GM20431 (cell line): ENCODE data around the gene EPHA2.

Source experiments
- in situ Hi-C: fragments of 300-500 bp; cut with MseI, MboI; formaldehyde crosslinking; loops from one replicate; pipeline ENCODE4 v1.15.0; 2020; ENCODE audit warnings: low sequenced_read_pairs; ENCODE audit not compliant: unreplicated experiment

EPHA2 gene

GRCh38 chr1:16080422-16081150, 75.3 kb downstream of the EPHA2 start:
- in situ Hi-C loops, result loop anchor here (5.0 to 25.0 kb wide), 2 partner anchors 107 to 282 kb away; partner anchors contain the start of genes FBXO42 and SZRD1

- in situ Hi-C loops, result loop anchor here (25.0 kb wide), 1 partner anchor 283 kb away; the partner anchor contains the start of genes FBXO42 and SZRD1
Observed at GRCh38 chr1:16078925-16079656, 76.8 kb downstream of the EPHA2 start.

- in situ Hi-C loops, result loop anchor here (25.0 kb wide), 1 partner anchor 285 kb away; the partner anchor contains the start of genes FBXO42 and SZRD1
Observed at GRCh38 chr1:16077406-16078245, 78.2 kb downstream of the EPHA2 start.

DNA sequence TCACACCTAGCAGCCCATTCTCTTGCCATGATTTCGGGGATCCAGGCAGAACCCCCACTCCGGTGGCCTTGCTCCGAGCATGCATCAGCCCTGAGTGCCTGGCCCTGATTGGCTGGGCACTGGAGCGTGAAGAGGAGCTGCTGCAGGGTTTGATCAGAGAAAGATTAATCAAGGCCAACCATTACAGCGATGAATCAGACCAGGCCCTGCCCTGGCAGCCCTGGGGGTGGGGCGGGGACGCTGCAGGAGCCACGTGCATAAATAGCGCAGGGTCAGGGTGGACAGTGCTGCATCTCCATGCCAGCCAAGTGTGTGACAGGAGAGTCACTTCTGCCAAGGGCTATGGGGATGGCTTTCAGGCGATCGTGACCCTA, 79.0 kb downstream of the EPHA2 start:
- in situ Hi-C loops, result loop anchor here (25.0 kb wide), 1 partner anchor 285 kb away; the partner anchor contains the start of genes FBXO42 and SZRD1

- in situ Hi-C loops, result loop anchor here (25.0 kb wide), 1 partner anchor 286 kb away; the partner anchor contains the start of genes FBXO42 and SZRD1
Observed at GRCh38 chr1:16076031-16076864, 79.6 kb downstream of the EPHA2 start.

- in situ Hi-C loops, result loop anchor here (25.0 kb wide), 1 partner anchor 287 kb away; the partner anchor contains the start of genes FBXO42 and SZRD1
Observed at GRCh38 chr1:16075337-16076030, 80.4 kb downstream of the EPHA2 start.
